B cell (primary cell): ENCODE results near the gene EPC1. TPM values are rescaled to one million over a fixed set of nuclear protein-coding genes. Genes with fewer than 3 reads are reported as not detected.
A peak's percentile ranks its signal among the peaks of the same experiment; 100 is the strongest.

Experiments
- ATAC-seq: fragments of 200-7000 bp; cut with Tn5 transposase; one replicate; pipeline ENCODE4 v1.10.0; 2021; ENCODE audit warnings: low read depth, mild to moderate bottlenecking, moderate number of reproducible peaks, moderate library complexity
- CTCF ChIA-PET: fragments of 350-600 bp; sonication (Branson Sonifier 250); formaldehyde crosslinking; loops from one replicate; lab custom pipeline; 2021; ENCODE audit warnings: antibody characterized with exemption, inconsistent platforms; lab: Charles Lee
- POLR2A ChIA-PET: fragments of 350-600 bp; sonication (Branson Sonifier 250); formaldehyde crosslinking; loops from one replicate; lab custom pipeline; 2021; ENCODE audit warnings: antibody characterized with exemption; lab: Charles Lee
- DNase-seq: peaks from one replicate; pipeline ENCODE4 v3.0.0; 2013
- H2AFZ ChIP-seq: 2 replicates; pipeline ENCODE4 v1.6.1; 2012; ENCODE audit warnings: mild to moderate bottlenecking, low read depth, low read length; ENCODE audit not compliant: insufficient read depth, poor library complexity, severe bottlenecking
- H3K27ac ChIP-seq, 2 donors: 1 replicate in 1 of 2; 2 replicates in 1 of 2; pipeline ENCODE4 v1.5.1; 2012 to 2013; ENCODE audit warnings: low read length in 2 of 2, mild to moderate bottlenecking in 2 of 2, moderate library complexity in 1 of 2
- H3K27me3 ChIP-seq, 4 experiments: fragments of 200-600 bp in 1 of 4; sonication (generic) in 1 of 4; replicated peaks in 1 of 4; 1 replicate in 2 of 4; 2 replicates in 2 of 4; pipeline versions ENCODE4 v1.6.1 to v1.7.0; 2013 to 2016; ENCODE audit warnings: low read length in 3 of 4, mild to moderate bottlenecking in 2 of 4, mixed read lengths in 1 of 4, moderate library complexity in 1 of 4; ENCODE audit not compliant: insufficient read depth in 4 of 4, control insufficient read depth in 3 of 4; ENCODE audit errors: control extremely low read depth in 1 of 4
- H3K36me3 ChIP-seq, 2 experiments: replicated peaks in 1 of 2; 1 replicate in 1 of 2; 2 replicates in 1 of 2; pipeline versions ENCODE4 v1.6.1 to v1.7.1; 2013; ENCODE audit warnings: low read length in 1 of 2; ENCODE audit not compliant: insufficient read depth in 2 of 2, control insufficient read depth in 1 of 2; ENCODE audit errors: control extremely low read depth in 1 of 2, extremely low read depth in 1 of 2
- H3K4me1 ChIP-seq, 2 donors: fragments of 200-600 bp in 1 of 2; sonication (generic) in 1 of 2; 1 replicate in 1 of 2; 2 replicates in 1 of 2; pipeline versions ENCODE4 v1.5.1 to v1.6.1; 2013 to 2017; ENCODE audit warnings: low read length in 2 of 2; ENCODE audit not compliant: control insufficient read depth in 2 of 2, insufficient read depth in 2 of 2
- H3K4me2 ChIP-seq: replicated peaks from 2 replicates; pipeline ENCODE3; 2012; ENCODE audit warnings: mild to moderate bottlenecking, low read depth, low read length; ENCODE audit not compliant: poor library complexity, severe bottlenecking
- H3K4me3 ChIP-seq, 5 experiments: fragments of 200-600 bp in 1 of 5; sonication (generic) in 1 of 5; 1 replicate in 3 of 5; 2 replicates in 2 of 5; pipeline versions ENCODE4 v1.5.1 to v1.7.0; 2011 to 2016; ENCODE audit warnings: low read length in 4 of 5, mild to moderate bottlenecking in 4 of 5, low read depth in 2 of 5, control low read depth in 1 of 5, moderate library complexity in 1 of 5; ENCODE audit not compliant: insufficient read depth in 1 of 5; ENCODE audit errors: control extremely low read depth in 1 of 5, extremely low read depth in 1 of 5
- H3K79me2 ChIP-seq: fragments of 200-600 bp; sonication (generic); one replicate; pipeline ENCODE4 v1.6.0; 2016; ENCODE audit warnings: low read length; ENCODE audit not compliant: control insufficient read depth, insufficient read depth
- H3K9ac ChIP-seq: fragments of 200-600 bp; sonication (generic); 2 replicates; pipeline ENCODE4 v1.6.1; 2017; ENCODE audit warnings: mild to moderate bottlenecking, low read length, moderate library complexity
- H3K9me3 ChIP-seq, 3 donors: one replicate each; pipeline versions ENCODE4 v1.6.1 to v1.7.1; 2013; ENCODE audit warnings: low read length in 2 of 3; ENCODE audit not compliant: control insufficient read depth in 2 of 3, insufficient read depth in 1 of 3; ENCODE audit errors: control extremely low read depth in 1 of 3
- H4K20me1 ChIP-seq: 2 replicates; pipeline ENCODE4 v1.6.0; 2012; ENCODE audit warnings: mild to moderate bottlenecking, low read length; ENCODE audit not compliant: insufficient read depth, control insufficient read depth, poor library complexity, severe bottlenecking
- H3K27ac Mint-ChIP-seq: one replicate; pipeline ENCODE4 v1.8.0; 2021; ENCODE audit warnings: mixed read lengths
- H3K27me3 Mint-ChIP-seq: one replicate; pipeline ENCODE4 v1.8.0; 2021; ENCODE audit warnings: mixed read lengths
- H3K4me1 Mint-ChIP-seq: one replicate; pipeline ENCODE4 v1.8.0; 2021; ENCODE audit warnings: mixed read lengths
- H3K4me3 Mint-ChIP-seq: one replicate; pipeline ENCODE4 v1.8.0; 2021; ENCODE audit warnings: mixed read lengths
- H3K9me3 Mint-ChIP-seq: one replicate; pipeline ENCODE4 v1.8.0; 2022; ENCODE audit warnings: mixed read lengths; ENCODE audit not compliant: insufficient read depth
- CTCF ChIP-seq: fragments of 200-600 bp; IDR thresholded peaks from one replicate; pipeline ENCODE4 v1.8.0; 2022; ENCODE audit warnings: antibody characterized with exemption, mild to moderate bottlenecking
- EZH2 ChIP-seq: IDR thresholded peaks from 2 replicates; pipeline ENCODE4 v1.6.1; 2012; ENCODE audit warnings: borderline replicate concordance, low read depth, mild to moderate bottlenecking, moderate library complexity, low read length; ENCODE audit not compliant: insufficient read depth, poor library complexity, severe bottlenecking
- WGBS: methylation state at CpG from one replicate; pipeline ENCODE4 v1.1.5; 2013; ENCODE audit warnings: missing lambda C conversion rate; ENCODE audit not compliant: insufficient coverage; 5-methylcytosine and 5-hydroxymethylcytosine counted together
- intact Hi-C: fragments of 100-400 bp; cut with micrococcal nuclease; formaldehyde crosslinking; loops from one replicate; pipeline ENCODE4 v1.10.0; 2022
- polyA plus RNA-seq: library from polyadenylated mRNA; depleted of rRNA; stranded (reverse); fragments of >200 nt; gene quantifications from 2 replicates; pipeline ENCODE4 v1.2.3, GENCODE V29; 2012
- total RNA-seq, 2 donors: library from RNA; stranded (reverse); fragments of 120-200 nt in 1 of 2; gene quantifications; 1 replicate in 1 of 2; 2 replicates in 1 of 2; pipeline versions ENCODE4 v1.2.3 to v1.2.4, GENCODE V29; 2013 to 2022

EPC1 gene
- total and polyA plus RNA-seq, 2 donors (not counting 1 experiment from before 2014, with no cell fraction given), result 120 to 220 TPM

- Histone ChIP-seq H3K27ac (peak overlapping the region; percentile 73 to 85), H3K79me2 (peaks cover 41% of the 10 kb centered on the region), H3K4me3 (peak overlapping the region; percentile 63 to 99 (median 83)), H3K9me3 (peaks cover 0 to 3% (median 0%) of the 10 kb centered on the region in 3 donors), H3K4me2 (peak overlapping the region; percentile 88), H2AFZ (peak overlapping the region; percentile 85), H3K27me3 (no peaks in the 10 kb centered on the region), H3K4me1 (peaks cover 10 to 23% of the 10 kb centered on the region in 2 donors), H4K20me1 (no peaks in the 10 kb centered on the region), H3K9ac (peak overlapping the region; percentile 85), H3K36me3 (no peaks in the 10 kb centered on the region)
- WGBS, result no CpG with 5 or more reads among the region's 10 CpGs
- TF ChIP-seq CTCF (no peak), EZH2 (no peak)
- Mint-ChIP-seq H3K9me3 (no peaks in the 10 kb centered on the region), H3K4me3 (no peak overlapping the region), H3K27me3 (no peaks in the 10 kb centered on the region), H3K4me1 (peaks cover 14% of the 10 kb centered on the region), H3K27ac (no peak overlapping the region)
- ChIA-PET CTCF (interaction anchor here (0.9 to 5.8 kb wide), 6 partner anchors 12 to 189 kb away, joined by 4 to 29 read pairs (median 6); partner anchors contain the start of gene CCDC7), POLR2A (interaction anchor here (0.8 to 2.9 kb wide), 5 partner anchors 20 to 1246 kb away, joined by 3 to 22 read pairs (median 4); partner anchors contain the start of gene CCDC7)
- intact Hi-C loops, result loop anchor here (1.0 to 5.0 kb wide), 4 partner anchors 323 to 1347 kb away; partner anchors contain the start of genes ARHGAP12, ITGB1, KIF5B and ZNF438
- peak; percentile 43 for ATAC-seq
- DNase-seq, result peak; percentile 74
These were observed 32.5 kb upstream of the EPC1 start for GRCh38 chr10:32379318-32379949.
